Measurements from ENCODE around the gene FMNL2.

- no peak for TF ChIP-seq CTCF (IDR thresholded peaks at IDR 0.05)
- TF ChIP-seq ZFX (IDR thresholded peaks at IDR 0.05; ENCODE audit: borderline replicate concordance), result no peak
Measured at GRCh38 chr2:152343426-152343825, 8.5 kb downstream of the FMNL2 start.
